Kidney tubule cell (primary cell): ENCODE results near the gene SREBF2.
A peak's percentile ranks its signal among the peaks of the same experiment; 100 is the strongest.

Experiments
- DNase-seq: peaks from one replicate; pipeline ENCODE4 v3.0.0-alpha.2; 2018; ENCODE audit warnings: low spot score

Gene SREBF2

DNA sequence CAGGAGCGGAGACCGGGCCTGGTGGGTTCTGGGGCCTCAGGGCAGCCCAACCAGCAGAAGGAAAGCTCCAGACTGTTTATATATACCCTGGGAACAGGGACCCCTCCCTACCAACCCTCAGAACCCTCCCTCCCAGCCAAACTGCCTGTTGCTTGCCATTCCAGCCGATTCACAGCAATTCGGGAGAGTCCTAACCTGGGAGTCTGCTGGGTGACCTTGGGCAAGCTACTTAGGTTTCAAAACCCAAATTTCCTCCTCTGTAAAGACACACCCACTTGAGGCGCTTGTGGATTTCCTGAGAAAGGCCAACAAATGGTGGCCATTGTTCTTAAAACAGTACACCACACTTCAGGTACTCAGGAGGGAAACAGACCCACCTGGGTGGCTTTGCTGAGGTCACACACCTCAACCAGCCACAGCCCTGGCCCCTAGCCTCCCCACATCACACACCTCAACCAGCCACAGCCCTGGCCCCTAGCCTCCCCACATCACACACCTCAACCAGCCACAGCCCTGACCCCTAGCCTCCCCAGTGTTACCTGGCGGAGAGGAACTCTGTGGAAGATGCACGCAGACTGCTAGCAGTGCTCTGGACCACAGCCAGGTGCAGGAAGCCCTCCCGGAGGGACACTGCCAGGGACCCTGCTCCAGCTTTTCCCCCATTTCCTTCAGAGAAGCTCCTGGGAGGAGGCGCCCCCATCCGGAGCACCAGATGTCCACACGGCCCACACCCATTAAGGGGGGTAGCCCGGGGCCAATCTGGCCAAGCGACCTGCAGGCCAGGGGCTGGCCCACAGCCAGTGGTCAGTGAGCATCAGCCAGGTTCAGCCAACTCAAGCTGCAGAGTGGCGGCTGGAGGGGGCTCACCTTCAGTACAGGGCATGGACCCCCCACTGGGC lies 75.8 kb downstream of the SREBF2 start:
- DNase-seq, result no peak

DNA sequence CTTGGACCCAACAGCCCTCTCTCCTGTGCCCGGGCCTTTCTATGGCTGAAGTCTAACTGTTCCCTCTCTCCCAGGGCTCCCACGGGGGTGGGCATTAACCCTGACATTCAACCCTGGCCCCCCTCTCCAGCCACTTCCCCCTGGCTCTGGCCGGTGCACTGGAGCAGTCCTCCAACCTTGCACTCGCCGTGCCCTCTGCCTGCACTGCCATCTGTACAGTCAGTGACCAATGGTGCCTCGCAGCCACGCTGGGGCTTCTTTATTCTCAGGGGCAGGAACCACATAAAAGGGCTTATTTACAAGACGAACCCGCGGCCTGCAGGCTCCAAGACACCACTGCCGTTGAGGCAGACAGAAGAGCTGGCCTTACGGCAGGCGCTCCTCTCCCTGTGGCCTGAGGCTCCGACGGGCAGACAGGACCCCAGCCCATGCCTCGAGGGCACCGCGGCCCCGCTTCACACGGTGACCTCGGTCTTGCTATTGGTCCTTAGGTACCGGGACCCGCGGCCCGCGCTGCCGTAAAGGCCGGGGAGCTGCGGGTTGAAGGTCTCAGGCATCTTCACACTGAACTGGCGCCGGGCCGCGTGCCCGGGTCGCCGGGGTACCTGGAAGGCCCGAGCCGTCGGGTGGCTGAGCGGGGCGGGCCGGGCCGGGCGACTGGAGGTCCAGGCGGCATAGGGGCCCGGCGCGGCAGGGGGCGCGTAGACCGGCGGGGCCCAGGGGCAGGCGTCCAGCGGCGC lies 76.6 kb downstream of the SREBF2 start:
- DNase-seq, result no peak

DNA sequence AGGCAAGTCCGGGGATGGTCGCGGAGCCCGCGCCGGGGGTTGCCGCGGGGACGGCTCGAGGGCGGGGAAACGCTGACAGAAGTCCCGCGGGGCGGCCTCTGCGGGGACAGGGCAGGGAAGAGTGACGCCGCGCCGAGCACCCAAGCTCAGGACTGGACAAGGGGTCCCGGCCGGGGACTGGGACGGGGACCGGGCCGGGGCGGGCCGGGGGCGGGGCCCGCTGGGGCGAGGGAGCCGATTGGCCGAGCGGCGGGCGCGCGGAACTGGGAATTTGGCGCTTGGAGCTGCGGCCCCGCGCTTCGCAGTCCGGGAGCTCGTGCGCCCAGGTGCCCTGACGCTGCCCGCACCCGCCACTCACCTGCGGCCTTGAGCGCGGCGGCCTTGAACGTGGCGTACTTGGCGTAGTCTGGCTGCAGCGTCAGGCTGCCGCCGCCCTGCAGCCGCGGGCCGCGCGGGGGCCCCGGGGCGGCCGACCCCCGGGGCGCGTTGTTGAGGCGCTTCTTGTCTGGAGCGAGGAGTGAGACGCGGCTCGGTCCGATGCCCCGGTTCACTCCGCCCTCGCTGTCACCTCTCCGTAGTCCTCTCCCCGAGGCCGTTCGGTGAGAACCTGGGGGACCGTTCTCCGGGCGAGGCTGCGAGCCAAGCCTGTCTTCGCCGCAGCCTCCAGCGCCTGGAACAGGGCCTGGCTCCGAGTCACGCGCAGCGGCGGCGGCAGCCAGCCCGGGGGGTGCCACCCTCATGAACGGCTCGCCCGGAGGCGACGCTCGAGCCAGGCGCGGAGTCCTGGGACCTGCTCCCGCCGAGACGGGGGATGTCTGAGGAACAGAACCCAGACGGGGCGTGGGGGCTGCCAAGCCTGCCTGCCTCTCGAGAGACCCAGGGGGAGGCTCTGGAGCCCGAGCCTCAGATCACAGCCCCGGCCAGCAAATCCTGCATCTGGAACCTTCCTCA lies 77.4 kb downstream of the SREBF2 start:
- DNase-seq, result peak; percentile 14

DNA sequence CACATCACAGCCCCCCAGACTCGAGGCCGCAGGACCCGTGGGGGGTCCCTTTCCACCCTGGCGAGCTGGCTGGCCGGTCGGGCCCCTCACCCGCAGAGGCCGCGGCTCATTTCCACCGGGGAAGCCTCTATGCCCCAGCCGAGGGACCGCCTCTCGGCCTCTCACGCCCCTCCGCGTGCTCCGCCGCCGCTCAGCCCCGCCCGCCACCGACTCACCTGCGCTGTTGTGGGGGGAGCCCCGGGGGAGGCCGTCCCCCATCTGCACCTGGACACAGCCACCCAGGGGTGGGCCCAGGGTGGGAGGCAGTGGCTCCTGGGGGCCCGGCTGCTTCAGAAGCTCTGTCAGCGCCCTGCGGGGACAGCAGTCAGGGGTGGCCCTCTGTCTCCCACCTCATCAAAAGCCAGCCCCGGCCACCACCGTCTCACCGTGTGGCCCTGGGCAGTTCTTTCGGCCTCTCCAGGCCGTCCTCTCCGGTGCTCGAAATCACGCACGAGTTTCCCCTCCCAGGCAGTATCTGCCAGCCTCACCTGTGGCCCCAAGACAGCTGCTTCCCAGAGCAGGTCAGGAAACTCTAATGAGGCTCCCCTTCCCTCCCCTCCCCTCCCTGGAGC lies 78.2 kb downstream of the SREBF2 start:
- DNase-seq, result no peak

DNA sequence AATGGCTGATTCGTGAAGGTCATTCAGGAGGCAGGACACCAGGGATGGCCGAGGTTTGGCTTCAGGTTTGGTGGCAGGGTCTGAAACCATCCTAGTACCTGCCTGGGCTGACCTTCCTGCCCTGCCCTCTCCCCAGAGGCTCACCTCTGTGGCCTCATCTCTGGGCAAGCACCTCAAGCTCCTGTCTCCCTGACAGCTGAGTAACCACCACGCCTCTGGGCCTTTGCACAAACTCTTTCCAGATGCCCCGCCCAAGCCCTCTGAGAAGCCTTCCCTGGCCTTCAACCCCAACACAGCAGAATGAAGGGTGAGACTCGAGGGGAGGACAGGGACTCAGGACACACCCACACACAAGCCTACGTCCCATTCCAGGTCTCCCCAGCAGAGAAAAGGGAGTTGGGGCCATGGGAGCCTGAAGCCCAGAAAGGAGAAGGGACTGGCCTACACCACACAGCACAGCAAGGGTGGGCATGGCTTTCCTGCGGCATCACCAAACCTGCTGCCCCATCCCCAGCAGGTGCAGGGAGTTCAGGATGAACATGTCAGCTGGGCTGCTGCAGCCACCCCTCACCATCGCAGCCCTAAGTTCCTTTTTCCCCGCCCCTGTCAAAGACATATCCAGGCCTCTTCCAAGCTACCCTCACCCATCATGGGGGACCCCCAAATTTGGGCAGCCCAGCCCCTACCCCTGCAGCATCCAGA lies 79.6 kb downstream of the SREBF2 start:
- no peak for DNase-seq

DNA sequence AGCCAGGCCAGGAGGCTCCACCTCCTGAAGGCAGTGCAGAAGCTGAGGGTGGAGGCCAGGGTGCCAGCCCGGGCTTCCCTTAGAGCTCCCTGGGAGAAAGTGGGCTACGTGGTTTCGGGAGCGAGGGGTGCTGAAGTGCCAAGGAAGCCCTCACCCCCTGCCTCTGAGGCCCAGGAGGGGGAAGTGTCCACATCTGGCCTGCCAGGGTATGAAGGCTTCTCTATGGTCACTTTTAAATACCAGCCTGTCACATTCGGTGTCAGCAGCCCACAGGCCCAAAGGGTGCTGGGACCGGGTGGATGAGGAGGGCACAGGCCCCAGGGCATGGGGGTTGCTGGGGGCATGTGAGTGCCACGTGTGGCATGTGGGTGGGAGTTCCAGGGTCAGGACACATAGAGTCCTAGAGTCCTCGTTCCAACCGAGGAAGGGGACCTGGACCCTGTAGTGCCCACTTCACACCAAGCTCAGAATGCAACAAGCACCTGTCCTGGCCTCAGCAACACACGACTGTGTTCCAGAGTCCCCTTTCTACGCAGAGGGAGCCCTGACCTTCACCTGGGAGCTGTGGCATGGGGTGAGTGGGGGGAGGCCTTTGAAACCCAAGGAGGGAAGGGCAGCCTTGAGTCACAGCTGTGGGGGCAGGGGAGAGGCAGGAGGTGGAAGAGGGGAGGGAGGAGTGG lies 80.3 kb downstream of the SREBF2 start:
- no peak for DNase-seq

DNA sequence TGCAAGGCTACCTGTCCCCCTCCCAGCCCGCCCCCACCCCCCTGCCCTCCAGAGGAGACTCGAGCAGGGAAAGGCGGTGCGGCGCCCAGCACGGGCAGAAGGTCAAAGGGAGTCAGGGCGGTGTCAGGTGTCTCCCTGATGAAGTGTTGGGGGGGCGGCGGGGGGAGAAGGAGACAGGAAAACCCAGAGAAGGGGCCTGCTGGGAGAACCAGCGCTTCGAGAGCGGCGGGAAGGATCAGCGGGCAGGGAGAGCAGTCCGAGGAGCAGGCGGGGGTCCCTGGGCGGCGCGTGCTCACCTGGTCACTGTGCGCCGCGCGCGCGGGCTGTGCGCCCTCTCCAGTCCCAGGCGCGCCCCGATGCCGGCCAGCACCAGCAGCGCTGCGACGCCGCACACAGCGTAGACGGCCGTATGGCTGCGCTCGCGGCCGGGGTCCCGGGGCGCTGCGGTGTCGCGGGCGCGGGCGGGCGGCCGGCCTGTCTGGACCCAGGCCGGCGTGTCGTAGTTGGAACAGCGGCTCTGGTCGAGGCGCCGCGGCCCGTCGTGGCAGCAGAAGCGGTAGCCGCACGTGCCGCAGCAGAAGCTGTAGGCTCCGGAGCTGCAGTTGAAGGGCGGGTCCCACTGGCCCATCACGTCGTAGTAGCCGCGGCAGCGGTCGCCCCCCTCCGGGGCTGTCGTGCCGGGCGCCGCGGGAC lies 81.1 kb downstream of the SREBF2 start:
- DNase-seq, result no peak

DNA sequence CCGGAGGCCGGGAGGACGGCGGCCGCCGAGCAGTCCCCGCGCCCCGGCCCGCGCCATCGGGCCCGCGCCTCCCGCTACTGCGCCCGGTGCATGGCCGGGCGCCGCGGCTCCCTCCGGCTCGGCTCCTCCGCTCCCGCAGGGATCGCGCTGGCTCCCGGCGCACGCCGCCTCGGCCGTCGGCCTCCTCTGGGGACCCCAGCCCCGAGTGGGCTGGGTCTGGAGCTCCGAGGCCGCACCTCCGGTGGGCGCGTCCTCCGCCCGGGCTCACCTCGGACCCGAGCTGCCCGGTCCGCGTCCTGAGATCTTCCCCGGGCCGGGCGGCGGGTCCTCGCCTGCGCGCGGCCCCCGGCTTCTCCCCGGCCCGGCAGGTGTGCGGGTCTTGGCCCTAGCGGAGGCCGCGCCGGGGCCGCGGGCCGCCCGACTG lies 81.7 kb downstream of the SREBF2 start:
- no peak for DNase-seq

DNA sequence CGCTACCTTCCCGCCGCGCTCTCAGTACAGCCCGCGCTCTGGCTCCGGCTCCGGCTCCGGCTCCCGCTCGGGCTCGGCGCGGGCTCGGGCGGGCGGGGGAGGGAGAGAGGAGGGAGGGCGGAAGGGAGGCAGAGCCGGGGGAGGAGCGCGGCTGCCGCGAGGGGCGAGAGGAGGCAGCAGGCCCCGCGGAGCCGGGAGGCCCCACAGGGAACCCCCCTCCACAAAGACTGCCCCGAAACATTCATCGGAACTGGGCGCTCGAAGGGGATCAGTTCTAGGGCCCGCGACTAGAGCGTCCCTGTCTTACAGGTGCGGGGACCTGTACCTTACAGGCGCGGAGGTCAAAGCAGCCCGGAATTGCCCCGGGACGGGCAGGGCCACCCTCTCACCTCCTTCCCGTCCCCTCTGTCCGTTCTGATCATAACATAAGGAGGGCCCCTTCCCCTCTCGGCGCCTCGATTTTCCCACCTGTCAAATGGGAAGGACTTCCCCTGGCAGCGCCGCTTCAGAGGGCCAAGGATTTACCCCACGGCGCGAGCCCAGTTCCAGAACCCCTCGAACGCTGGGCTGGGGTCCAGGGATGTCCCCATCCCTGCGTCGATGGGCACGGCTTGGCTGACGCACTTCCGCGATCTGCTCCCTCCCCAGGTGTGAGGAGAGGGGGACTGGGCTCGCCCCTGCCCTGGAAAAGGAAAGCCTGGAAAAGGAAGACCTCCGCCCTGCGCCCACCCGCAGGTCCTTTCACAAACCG lies 82.3 kb downstream of the SREBF2 start, which contains the start of gene SHISA8:
Gene SHISA8 (minus strand): TSS at position 40 of the 751 bp plus-strand sequence. CDS start 407 bp downstream, outside the sequence.
- DNase-seq, result peak; percentile 19

DNA sequence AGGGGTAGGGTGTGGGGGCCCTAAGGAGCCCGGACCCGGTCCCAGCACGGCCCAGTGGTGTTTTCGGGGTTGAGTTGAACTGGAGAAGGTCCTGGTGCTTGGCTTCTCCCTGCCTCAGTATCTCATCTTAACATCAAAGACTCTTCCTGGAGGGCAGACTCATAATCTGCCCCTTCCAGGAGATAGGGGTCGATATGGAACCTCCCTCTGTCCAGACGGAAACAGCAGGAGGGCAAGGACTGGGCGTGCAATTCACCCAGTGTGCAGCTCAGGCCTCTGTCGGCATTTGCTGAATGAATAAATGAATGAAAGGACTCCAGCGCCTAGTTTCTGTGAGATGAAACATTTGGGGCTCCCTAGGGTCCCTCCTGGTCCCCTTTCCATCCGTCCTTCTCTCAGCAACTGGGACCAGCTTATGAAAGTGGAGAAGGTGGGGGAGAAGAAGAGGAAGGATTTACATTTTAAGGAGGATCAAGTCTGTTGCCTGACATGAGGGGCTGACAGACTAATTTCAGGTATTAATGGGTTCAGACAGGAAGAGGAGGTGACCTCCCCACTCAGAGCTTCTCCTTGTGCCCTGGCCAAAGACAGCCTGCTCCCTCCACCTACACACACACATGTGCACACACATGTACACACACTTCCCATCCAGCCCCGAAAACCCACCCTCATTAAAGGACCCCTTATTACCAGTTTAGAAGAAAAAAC lies 83.0 kb downstream of the SREBF2 start:
- no peak for DNase-seq

DNA sequence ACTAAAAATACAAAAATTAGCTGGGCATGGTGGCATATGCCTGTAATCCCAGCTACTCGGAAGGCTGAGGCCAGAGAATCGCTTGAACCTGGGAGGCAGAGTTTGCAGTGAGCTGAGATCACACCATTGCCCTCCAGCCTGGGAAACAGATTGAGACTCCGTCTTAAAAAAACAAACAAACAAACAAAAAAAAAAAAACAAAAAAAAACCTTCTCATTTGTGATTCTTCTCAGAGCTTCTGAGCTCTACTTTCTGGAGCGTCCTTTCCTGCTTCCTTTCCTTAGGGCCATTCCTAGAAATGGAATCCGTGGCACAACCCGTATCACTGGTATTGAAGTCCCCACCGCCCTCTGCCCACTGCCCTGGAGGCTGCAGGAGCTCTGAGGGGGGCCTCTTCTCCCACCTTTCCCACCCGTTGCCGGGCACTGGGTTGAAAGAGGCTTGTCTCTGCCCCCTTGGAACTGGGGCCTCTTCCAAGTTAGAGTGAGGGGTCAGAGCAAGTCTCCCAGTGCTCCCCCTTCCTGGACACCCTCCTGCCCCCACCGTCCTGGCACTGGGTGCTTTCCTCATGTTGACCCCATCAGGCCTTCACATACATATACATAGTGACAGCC lies 83.9 kb downstream of the SREBF2 start:
- DNase-seq, result no peak

DNA sequence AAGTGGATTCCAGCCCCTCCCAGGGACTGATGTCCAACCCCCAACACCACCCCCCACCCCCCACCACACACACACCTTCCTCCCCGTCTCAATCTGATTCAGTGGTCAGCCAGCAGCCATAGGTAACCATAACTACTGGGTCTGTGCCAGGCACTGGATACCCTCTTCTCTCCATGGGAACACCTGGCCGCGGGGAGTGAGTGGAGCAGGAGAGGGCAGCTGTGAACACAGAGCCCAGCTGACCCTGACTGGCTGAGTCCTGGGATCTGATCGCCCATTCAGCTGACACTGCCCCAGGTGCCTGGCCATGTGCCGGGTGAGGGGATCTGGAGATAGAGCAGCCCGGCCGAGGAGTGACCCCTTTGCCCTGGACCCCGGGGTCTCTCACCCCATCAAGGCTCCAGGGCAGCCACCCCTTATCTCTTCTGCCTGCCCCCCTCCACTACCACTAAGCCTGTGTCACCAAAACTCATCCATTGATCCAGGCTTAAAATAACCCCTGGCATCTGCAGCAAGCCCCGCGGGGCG lies 84.5 kb downstream of the SREBF2 start:
- DNase-seq, result no peak

DNA sequence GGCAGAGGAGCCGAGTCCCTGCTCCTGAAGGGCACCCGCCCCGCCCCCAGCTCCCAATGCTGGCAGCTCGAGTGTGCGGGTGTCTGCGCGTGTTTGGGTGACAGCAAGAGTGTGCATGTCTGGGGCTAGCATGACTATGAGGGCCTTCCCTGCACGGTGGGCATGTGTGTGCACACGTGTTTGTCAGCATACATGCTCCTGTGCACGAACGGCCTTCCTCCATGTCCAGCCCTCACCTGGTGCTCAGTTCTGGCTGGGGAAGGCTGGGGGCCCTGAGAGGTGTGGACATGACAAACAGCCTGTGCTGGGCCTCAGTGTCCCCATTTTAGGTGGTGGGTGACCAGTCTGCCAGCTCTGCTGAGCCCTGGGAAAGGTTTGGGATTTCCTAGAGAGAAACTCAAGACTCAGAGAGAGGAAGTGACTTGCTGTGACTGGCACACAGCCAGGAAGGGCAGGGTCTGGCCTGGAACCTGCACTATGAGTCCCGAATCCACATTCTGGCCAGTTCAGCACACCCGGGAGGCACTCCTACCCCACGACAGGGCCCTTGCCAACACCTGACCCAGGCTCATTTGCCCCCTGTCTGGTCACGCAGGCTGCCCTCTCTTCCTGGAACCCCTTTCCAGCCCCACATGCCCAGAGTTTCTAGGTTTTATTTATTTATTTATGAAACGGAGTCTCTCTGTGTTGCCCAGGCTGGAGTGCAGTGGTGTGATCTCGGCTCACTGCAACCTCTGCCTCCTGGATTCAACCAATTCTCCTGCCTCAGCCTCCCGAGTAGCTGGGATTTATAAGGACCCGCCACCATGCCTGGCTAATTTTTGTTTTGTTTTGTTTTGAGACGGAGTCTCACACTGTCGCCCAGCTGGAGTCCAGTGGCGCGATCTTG lies 85.2 kb downstream of the SREBF2 start:
- DNase-seq, result peak; percentile 82

DNA sequence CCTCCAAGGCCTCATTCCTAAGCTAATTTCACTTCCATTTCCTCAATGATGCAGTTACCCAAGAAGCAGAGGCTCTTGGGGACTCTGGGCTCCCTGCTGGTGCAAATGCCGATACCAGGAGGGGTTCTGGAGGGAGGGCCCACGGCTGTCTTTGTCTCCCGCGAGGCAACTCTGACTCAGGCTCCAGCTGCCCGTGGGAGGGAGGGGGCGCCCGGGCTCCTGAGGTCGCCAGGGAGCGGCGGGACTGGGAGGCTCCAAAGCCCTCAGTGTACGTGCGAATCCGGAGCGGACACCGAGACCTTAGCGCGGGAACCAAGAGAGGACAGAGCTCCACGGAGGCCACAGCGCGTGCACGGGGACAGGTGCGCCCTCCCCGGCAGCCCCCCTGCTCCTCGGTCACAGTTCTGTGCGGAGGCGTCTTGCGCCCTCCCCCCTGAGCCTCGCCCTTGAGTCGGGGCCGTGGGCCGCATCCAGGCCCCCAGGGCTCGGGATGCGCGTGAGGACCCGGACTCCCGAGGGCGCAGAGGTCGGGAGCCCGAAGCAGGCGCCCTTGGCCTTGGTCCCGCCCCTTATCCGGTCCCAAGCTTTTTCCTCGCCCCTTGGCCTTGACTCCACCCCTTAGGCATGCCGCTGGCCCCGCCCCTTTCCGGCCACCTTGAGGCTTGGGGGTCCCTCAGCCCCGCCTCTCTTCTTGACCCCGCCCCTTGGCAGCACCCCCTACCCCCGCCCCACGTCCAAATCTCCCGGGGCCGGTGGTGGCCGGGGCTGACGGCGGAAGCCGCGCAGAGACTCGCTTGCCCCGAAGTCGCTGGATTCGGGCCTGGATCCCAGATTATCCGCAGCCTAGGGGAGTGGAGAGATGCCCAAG lies 86.7 kb downstream of the SREBF2 start:
- DNase-seq, result peak; percentile 40

DNA sequence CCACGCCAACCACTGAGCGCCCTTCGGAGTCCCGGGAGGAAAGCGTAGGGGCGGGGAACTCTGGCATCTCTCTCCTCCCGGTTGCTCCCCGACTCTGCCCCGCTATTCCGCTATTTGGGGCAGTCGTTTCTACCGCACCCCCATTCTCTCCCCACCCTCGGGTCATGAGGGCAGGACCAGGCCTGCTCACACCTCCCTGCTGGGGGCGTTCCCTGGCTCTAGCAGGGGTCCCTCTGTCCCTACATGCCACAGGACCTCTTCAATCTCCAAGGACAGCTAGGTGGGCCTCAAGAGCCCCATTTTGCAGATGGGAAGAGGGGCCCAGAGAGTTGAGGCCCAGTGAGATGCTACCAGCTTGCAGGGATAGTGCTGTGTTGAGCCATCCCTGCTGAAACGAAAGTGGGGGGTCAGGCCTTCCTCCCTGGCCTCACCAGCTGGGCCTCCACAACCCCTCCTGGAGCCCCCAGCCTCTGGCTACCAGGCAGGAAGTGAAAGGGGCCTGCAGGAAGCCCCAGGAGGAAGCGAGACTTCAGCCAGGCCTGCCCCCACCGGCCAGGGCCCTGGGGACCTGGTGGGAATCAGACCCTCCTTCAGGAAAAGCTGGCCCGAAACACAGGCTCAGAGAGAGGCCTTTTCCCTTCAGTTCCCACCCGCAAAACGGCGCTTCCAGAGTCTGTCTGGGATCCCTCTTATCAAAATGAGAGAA lies 87.5 kb downstream of the SREBF2 start:
- DNase-seq, result no peak
